HuH-7 (cell line): Measurements from ENCODE around the gene LDLRAD3.
"Not testable (repeated sequence)": the region's sequence is repeated elsewhere in the genome, so short reads cannot be mapped to it uniquely, and the experiment has no call there.

ENCODE experiments used
- DNase-seq: peaks from one replicate; pipeline ENCODE4 v3.0.0; 2011; ENCODE audit warnings: low spot score

The LDLRAD3 gene

GRCh38 chr11:35995681-35996271, 51.9 kb downstream of the LDLRAD3 start:
- no peak for DNase-seq

GRCh38 chr11:35997902-35998520, 54.1 kb downstream of the LDLRAD3 start:
- DNase-seq = no peak

DNA sequence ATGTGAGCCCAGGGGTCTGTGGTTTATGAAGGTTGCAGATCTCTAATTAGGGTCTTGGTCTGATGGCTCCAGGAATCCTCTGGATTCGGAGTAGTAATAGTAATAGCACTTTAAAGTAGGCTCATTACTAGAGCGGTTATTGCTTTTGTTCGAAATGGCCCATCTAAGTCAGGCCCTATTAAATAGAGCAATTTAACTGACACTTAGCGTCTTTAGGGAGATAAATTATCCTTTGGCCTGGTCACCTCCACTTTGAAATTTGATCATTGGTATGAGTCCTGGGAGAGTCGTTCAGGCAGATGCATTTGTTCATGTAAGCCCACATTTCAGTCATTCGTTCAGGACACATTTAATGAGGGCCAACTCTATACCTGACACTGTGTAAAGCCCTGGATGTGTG, 54.8 kb downstream of the LDLRAD3 start:
- DNase-seq = no peak

GRCh38 chr11:36000616-36001190, 56.8 kb downstream of the LDLRAD3 start:
- no peak for DNase-seq

- no peak for DNase-seq
Measured at GRCh38 chr11:36002196-36002595, 58.3 kb downstream of the LDLRAD3 start.

DNA sequence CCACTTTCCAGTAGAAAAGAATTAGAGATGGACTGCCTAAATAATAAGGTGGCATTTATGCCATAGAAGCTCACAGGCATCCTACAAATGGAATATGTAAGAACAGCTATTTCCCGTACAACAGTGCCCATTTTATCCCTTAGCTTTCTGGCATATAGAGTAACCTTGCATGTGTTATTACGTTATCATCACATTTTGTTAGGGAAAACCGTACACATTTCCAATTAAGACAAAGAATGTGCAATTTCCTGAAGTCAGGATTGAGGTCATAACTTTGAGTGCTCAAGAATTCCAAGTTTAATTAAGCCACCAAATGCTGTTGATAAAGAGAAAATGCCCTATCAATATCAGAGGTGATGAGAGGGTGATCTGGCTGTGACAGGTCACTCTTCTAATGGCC, 58.9 kb downstream of the LDLRAD3 start:
- no peak for DNase-seq

GRCh38 chr11:36006556-36006955, 62.7 kb downstream of the LDLRAD3 start:
- DNase-seq = no peak

DNA sequence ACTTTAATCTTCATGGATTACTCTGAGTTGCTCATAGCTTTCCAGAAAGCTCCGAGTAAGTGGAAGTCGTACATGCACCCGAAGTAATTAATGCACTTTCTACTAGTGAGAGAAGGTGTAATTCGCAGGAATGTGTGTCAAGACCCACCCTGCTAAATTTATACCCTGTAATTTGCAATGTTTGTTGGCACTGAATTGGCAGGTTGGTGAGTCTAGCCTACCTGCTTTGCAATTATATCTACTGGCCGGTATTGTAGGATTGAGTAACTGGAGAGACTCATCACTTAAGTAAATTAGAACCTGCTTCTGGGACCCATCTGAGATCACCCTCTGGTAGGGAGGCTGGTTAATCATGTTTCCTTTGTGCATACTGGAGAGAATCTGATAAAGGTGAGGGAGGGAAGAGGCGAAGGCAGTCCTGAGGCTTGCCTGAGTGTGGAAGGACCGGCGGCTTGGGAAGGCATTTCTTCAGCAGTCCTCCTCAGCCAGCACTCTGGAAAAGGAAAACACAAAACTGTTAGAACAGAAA, 63.3 kb downstream of the LDLRAD3 start:
- DNase-seq = no peak

DNA sequence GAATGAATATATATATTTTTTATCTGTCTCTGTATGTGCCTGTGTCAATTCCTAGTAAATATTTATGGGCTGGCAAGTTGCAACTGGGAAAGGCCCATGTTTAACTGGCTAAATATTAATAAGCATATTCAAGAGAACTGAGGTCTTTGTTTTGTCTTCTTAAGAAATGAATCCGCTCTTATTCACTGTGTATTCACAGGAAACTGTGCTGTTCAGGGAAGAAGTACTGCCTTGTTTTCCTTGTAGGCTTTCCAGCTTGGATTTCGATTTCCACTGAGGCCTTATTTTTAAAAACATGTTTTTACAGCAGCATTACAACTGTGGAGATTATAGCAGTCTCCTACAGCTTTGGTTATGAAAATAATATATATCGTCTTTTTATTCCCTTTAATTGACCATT, 64.7 kb downstream of the LDLRAD3 start:
- no peak for DNase-seq

DNA sequence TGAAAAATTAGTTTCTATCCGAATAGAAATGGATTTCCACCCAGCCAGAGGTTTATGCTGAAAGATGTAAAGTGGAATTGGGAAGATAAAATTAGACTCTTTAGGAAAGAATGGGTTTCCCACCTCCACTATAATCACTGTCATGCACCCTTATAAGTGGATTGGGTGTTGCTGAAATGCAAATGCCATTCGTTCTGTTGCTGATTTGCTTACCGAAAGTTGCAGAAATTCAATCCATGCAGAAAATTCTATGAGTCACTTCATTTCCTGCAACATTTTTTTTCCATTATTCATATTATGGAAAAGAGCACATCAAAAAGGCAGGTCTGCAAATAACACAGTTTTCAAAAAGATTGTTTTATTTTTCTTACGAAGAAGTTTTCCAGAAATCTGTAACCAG, 65.6 kb downstream of the LDLRAD3 start:
- DNase-seq = no peak

DNA sequence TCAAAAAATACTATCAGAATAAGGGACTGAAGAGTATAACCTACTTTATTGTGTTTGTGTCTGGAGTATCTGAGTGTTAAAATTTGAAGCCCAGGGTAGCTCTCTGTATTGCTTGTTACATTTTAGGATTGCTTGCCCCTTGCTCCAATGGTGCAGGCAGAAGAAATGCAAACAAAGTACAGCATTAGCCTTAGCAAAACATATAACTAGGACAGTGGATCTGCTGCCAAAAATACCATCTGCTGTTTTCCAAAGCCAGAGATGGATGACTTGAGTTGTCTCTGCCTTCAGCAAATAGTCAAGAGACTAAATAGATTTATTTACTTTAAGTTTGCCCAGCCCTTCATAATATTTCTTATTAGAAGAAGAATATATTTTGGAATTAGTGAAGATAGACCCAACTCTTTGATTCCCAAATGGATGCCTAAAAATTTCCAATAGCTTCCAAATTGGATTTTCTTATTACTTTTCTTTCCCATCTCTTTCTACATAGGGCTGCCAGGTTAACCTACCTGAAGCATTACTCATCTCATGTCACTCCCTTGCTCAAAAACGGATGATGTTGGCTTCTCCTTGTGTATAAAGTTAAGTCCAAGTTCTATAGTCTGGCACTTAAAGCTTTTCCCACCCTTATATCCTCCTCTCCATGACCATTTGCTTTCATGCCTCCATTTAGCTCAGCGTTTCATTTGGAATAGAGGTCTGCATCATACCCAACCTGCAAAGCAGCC, 66.3 kb downstream of the LDLRAD3 start:
- DNase-seq = no peak

DNA sequence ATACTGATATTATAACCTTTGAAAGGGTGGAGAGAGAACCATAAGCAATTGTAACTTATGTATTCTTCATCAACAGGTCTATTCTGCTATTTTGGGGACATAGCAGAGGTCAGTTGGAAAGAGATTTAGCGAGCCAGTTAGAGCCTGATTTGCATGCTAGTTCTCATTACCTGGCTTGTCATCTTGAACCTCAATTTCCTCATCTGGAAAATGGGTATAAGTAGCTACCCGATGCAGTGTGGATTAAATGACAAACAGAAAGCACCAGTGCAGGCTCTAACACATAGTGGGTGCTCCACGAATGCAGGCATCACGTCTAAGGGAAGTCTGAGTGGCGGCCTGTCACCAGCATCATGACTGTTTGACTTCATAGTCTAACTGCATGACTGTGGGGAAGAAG, 67.7 kb downstream of the LDLRAD3 start:
- no peak for DNase-seq

GRCh38 chr11:36012455-36012854, 68.6 kb downstream of the LDLRAD3 start:
- no peak for DNase-seq

- DNase-seq = no peak
Measured at GRCh38 chr11:36012979-36013378, 69.1 kb downstream of the LDLRAD3 start.

DNA sequence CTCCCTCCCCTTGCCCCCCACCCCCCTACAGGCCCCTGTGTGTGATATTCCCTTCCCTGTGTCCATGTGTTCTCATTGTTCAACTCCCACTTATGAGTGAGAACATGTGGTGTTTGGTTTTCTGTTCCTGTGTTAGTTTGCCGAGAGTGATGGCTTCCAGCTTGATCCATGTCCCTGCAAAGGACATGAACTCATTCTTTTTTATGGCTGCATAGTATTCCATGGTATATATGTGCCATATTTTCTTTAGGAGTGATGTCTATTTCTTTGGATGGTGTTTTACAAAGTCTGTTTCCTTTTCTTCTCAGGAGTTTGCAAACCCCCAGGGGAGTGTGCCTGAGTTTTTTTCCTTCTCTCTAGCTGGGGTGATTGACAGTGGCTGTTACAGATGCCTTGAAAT, 69.6 kb downstream of the LDLRAD3 start:
- DNase-seq = not testable (repeated sequence)

GRCh38 chr11:36013950-36014897, 70.4 kb downstream of the LDLRAD3 start:
- no peak for DNase-seq

DNA sequence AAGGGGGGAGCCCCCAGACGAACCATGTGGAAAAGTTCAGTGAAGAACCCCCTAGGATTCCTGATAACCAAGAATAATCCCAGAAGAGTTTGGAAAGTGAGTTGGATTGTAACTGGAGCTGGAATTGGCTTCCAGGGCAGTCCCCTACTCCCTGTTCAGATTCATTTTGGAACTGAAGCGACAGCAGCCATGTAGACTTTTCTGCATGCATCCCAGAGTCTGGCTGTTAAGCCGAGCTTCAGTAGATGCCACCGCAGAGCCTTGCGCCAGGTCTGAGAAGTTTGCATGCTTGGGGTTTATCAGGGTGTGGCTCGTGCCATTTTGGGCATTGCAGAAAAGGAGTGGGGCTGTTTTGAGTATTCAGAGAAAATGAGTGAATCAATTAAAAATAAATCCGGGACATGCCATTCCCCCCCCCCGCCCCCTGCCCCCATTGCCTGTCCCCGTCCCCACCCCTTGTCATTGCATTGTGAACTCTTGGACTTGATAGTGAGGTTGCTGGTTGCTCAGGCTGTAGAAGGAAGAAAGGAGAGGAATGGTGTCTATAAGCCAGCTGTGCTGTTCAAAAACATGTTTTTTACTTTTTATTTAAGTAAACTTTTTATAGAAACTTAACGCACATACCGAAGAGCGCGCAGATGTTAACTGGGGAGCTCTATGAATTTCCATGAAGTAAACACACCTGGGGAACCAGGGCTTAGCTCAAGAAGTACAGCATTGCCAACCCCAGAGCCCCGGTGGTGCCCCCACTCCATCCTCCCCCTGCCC, 71.2 kb downstream of the LDLRAD3 start:
- no peak for DNase-seq

DNA sequence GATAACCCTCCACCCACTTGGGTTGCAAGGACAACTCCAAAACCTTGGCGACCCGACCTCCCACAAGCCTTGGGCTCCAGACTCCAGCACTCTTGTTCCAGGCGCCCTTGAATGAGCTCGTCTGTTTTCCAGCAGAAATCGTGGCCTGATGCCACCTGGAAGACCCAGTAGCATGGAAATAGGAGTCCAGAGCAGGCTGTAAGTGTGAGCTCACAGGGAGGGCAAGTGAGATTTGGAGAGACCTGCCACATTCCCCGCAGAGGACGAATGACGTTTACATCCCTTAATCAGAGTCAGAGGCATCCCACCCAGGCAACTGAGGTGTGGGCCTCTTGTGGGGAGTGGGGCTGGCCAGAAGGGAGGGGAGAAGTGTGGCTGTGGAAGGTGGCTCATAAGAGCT, 71.9 kb downstream of the LDLRAD3 start:
- DNase-seq = no peak

DNA sequence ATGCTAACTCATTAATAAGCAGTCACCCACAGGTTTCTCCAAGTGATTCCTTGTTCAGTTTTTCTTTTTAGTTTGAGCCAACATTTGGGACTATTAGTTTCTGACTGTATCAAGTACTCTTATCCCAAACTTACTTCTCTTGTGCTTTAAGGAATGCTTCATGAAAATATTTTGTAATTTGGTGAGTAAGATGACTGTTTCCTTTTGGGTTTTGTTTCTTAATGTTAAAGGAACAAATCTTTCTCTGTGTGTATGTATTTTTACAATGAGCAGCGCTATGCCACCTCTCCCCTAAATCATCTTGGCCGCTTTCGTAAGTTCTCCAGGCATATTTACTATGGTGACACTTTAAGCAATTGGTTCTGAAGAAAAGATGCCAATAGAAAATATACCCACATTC, 72.4 kb downstream of the LDLRAD3 start:
- DNase-seq = no peak

DNA sequence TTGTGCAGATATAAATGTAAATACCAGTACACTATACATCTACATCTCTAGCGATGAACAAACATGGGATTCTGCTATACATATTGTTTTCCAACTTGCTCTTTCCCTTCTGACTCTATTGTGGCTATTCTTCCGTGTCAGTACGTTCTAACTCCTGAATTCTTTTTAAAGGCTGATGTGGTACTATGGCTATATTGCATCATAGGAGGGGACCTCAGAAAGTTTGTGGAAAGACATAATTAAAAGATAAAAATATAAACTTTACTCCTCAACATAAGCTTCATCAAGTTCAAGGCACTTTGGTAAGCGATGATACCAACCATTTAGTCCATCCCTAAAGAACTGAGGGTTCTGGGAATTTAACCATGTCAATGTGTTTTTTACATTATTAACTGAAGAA, 72.8 kb downstream of the LDLRAD3 start:
- DNase-seq = no peak

- no peak for DNase-seq
Measured at GRCh38 chr11:36019005-36019596, 75.2 kb downstream of the LDLRAD3 start.
